Thyroid gland (tissue), 4 donors: ENCODE results near the gene CCDC92. TPM values are rescaled to one million over a fixed set of nuclear protein-coding genes. Genes with fewer than 3 reads are reported as not detected.

Source experiments
- DNase-seq, 2 donors: peaks; one replicate each; pipeline ENCODE4 v3.0.0-alpha.2; 2019
- H3K27ac ChIP-seq, 3 donors: fragments of 200-600 bp; sonication (generic); 1 replicate in 2 of 3; 2 replicates in 1 of 3; pipeline ENCODE4 v1.5.1; 2016 to 2019; ENCODE audit warnings: mild to moderate bottlenecking in 1 of 3, moderate library complexity in 1 of 3
- H3K27me3 ChIP-seq: fragments of 200-600 bp; sonication (generic); one replicate; pipeline ENCODE4 v1.5.1; 2019
- H3K36me3 ChIP-seq, 2 donors: fragments of 200-600 bp; sonication (generic); one replicate each; pipeline ENCODE4 v1.5.1; 2016 to 2019
- H3K4me1 ChIP-seq, 2 donors: fragments of 200-600 bp; sonication (generic); one replicate each; pipeline ENCODE4 v1.5.1; 2017 to 2019
- H3K4me3 ChIP-seq, 3 donors: fragments of 200-600 bp; sonication (generic); replicated peaks in 1 of 3; 1 replicate in 2 of 3; 2 replicates in 1 of 3; pipeline ENCODE4 v1.5.1; 2016; ENCODE audit warnings: mild to moderate bottlenecking in 1 of 3
- H3K9me3 ChIP-seq: fragments of 200-600 bp; sonication (generic); one replicate; pipeline ENCODE4 v1.5.1; 2017
- CTCF ChIP-seq, 6 experiments: fragments of 200-600 bp in 3 of 6; fragments of 450-650 bp in 3 of 6; sonication (generic) in 3 of 6; IDR thresholded peaks; one replicate each; pipeline ENCODE4 v1.5.1; 2016 to 2019; ENCODE audit warnings: antibody characterized with exemption in 6 of 6, mild to moderate bottlenecking in 2 of 6, inconsistent platforms in 1 of 6, moderate library complexity in 1 of 6
- POLR2A ChIP-seq, 2 donors: fragments of 450-650 bp; IDR thresholded peaks; one replicate each; pipeline ENCODE4 v1.6.1; 2017; ENCODE audit warnings: antibody characterized with exemption in 2 of 2, mild to moderate bottlenecking in 2 of 2, moderate library complexity in 1 of 2
- WGBS, 2 donors: methylation state at CpG; one replicate each; pipeline ENCODE4 v1.1.5; 2017; 5-methylcytosine and 5-hydroxymethylcytosine counted together
- intact Hi-C: fragments of 100-400 bp; cut with DNase I; formaldehyde crosslinking; loops from one replicate; pipeline ENCODE4 v1.15.1; 2023
- total RNA-seq, 4 donors: library from RNA; depleted of rRNA; stranded (reverse); fragments of >200 nt; gene quantifications; one replicate each; pipeline ENCODE4 v1.2.3, GENCODE V29; 2016

CCDC92 gene
- total RNA-seq, 4 donors from 2014 or later = 26.6 to 47.0 (median 39.1) TPM

GRCh38 chr12:123924539-123924938 lies 48.1 kb downstream of the CCDC92 start:
- no peaks in the 10 kb centered on the region for H3K4me1 ChIP-seq
- WGBS, 2 donors = 96 to 99% methylated on average over 4 of the region's 4 CpGs
- DNase-seq = no peak
- H3K4me3 ChIP-seq = no peak overlapping the region
- H3K27ac ChIP-seq = no peak overlapping the region
- intact Hi-C loops = no loop called here
- no peaks in the 10 kb centered on the region for H3K27me3 ChIP-seq
- H3K9me3 ChIP-seq = no peaks in the 10 kb centered on the region
- no peak for TF ChIP-seq CTCF (IDR thresholded peaks at IDR 0.05)
- TF ChIP-seq POLR2A (IDR thresholded peaks at IDR 0.05) = no peak
- no peaks in the 10 kb centered on the region for H3K36me3 ChIP-seq

- Histone ChIP-seq H3K4me1 (no peaks in the 10 kb centered on the region), H3K27me3 (no peaks in the 10 kb centered on the region), H3K27ac (no peak overlapping the region), H3K4me3 (no peak overlapping the region), H3K9me3 (no peaks in the 10 kb centered on the region), H3K36me3 (no peaks in the 10 kb centered on the region)
- intact Hi-C loops = no loop called here
- 77 to 78% methylated on average over 7 of the region's 7 CpGs for WGBS, 2 donors
- no peak for TF ChIP-seq CTCF (IDR thresholded peaks at IDR 0.05)
- no peak for TF ChIP-seq POLR2A (IDR thresholded peaks at IDR 0.05)
- no peak for DNase-seq
Measured at GRCh38 chr12:123923927-123924326, 48.7 kb downstream of the CCDC92 start.

GRCh38 chr12:123923038-123923437 lies 49.6 kb downstream of the CCDC92 start:
- H3K4me1 ChIP-seq = no peaks in the 10 kb centered on the region
- no peak overlapping the region for H3K4me3 ChIP-seq
- H3K9me3 ChIP-seq = no peaks in the 10 kb centered on the region
- H3K36me3 ChIP-seq = no peaks in the 10 kb centered on the region
- no peak overlapping the region for H3K27ac ChIP-seq
- intact Hi-C loops = no loop called here
- TF ChIP-seq CTCF (IDR thresholded peaks at IDR 0.05) (no peak), POLR2A (IDR thresholded peaks at IDR 0.05) (no peak)
- WGBS, 2 donors = 92 to 99% methylated on average over 2 of the region's 2 CpGs
- DNase-seq = no peak
- no peaks in the 10 kb centered on the region for H3K27me3 ChIP-seq

GRCh38 chr12:123919980-123920360 lies 52.7 kb downstream of the CCDC92 start:
- no peaks in the 10 kb centered on the region for H3K36me3 ChIP-seq

GRCh38 chr12:123917337-123917850 lies 55.2 kb downstream of the CCDC92 start:
- no peak overlapping the region for H3K4me3 ChIP-seq
- H3K27ac ChIP-seq = no peak overlapping the region
- no peaks in the 10 kb centered on the region for H3K4me1 ChIP-seq
- H3K27me3 ChIP-seq = no peaks in the 10 kb centered on the region
- intact Hi-C loops = no loop called here
- H3K9me3 ChIP-seq = no peaks in the 10 kb centered on the region
- TF ChIP-seq POLR2A (IDR thresholded peaks at IDR 0.05) (no peak), CTCF (IDR thresholded peaks at IDR 0.05) (no peak)
- DNase-seq = no peak
- 85 to 86% methylated on average over 19 of the region's 19 CpGs for WGBS, 2 donors
- no peaks in the 10 kb centered on the region for H3K36me3 ChIP-seq

More at GRCh38 chr12:123919980-123920360, 52.7 kb downstream of the CCDC92 start:
- intact Hi-C loops = no loop called here
- Histone ChIP-seq H3K4me3 (no peak overlapping the region), H3K9me3 (no peaks in the 10 kb centered on the region), H3K27ac (no peak overlapping the region), H3K4me1 (no peaks in the 10 kb centered on the region), H3K27me3 (no peaks in the 10 kb centered on the region)
- no peak for DNase-seq
- WGBS, 2 donors = 79 to 83% methylated on average over 3 of the region's 3 CpGs
- TF ChIP-seq POLR2A (IDR thresholded peaks at IDR 0.05) (no peak), CTCF (IDR thresholded peaks at IDR 0.05) (no peak)
